Fibroblast of peridontal ligament (primary cell): ENCODE measurements around the gene SLC39A11.

Experiments
- DNase-seq: peaks from one replicate; pipeline ENCODE4 v3.0.0-alpha.2; 2010; ENCODE audit errors: extremely low read depth

Gene SLC39A11

GRCh38 chr17:73042809-73043685 is 49.4 kb downstream of the SLC39A11 start:
- DNase-seq, result peak; percentile 67

DNA sequence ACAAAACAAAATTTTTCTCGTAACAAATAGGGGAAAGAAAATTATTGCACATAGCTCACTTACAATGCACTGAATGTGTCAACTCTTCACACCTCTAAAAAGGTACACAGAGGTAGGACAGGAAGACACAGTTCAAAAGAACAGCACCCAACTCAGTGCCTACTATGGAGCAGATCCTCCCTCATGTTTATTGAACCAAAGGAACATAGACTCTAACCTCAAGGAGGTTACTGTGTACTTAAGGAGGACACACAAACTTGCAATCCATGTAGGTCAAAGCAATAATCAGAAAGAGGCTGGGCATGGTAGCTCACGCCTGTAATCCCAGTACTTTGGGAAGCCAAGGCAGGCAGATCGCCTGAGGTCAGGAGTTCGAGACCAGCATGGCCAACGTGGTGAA is 50.3 kb downstream of the SLC39A11 start:
- DNase-seq, result no peak

- DNase-seq, result no peak
Measured at GRCh38 chr17:73039282-73039681, 53.2 kb downstream of the SLC39A11 start.

GRCh38 chr17:73031472-73031871 is 61.0 kb downstream of the SLC39A11 start:
- no peak for DNase-seq

DNA sequence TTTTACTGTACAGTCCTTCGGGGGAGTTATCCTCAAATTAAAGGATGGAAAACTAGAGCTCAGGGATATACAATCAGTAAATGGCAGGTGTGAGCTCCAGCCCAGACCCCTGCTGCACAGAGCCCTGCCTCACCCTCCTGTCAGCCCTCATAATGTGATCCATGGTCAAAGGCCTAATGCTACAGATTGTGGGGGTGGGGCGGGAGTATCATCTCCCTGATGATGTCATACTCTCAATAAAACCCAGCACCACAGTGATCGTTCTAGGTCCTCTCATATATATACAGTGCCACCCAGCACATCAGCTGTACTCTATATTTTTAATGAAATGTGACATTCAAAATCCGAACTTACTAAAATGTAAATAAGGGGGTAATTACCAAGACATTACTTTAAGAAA is 61.5 kb downstream of the SLC39A11 start:
- no peak for DNase-seq

- DNase-seq, result peak; percentile 43
Measured at GRCh38 chr17:73030501-73030921, 62.0 kb downstream of the SLC39A11 start.

GRCh38 chr17:73029991-73030390 is 62.5 kb downstream of the SLC39A11 start:
- DNase-seq, result no peak

- no peak for DNase-seq
Measured at GRCh38 chr17:73029021-73029420, 63.5 kb downstream of the SLC39A11 start.

DNA sequence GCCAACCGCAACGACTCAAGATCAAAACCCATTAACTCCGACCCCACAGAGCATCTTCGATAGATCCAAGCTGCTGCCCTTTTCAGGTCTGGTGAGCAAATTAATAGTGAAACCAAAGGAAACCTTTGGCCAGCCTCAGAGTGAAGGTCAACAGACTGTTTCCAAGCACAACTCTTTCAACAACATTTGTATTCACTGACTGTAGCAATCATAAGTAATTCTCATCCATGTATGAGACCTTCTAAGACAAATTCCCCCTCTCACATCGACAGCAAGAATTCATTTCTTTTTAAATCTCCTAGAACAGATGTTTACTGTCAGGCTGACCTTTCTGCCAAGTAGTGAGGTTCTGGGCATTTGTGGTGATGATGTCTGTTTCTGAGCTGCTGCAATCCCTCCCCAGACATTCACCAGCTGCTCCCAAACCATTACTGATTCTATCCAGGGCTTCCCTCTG is 64.2 kb downstream of the SLC39A11 start:
- peak; percentile 87 for DNase-seq

GRCh38 chr17:73027130-73027741 is 65.3 kb downstream of the SLC39A11 start:
- peak; percentile 43 for DNase-seq

GRCh38 chr17:73025041-73025560 is 67.4 kb downstream of the SLC39A11 start:
- no peak for DNase-seq

DNA sequence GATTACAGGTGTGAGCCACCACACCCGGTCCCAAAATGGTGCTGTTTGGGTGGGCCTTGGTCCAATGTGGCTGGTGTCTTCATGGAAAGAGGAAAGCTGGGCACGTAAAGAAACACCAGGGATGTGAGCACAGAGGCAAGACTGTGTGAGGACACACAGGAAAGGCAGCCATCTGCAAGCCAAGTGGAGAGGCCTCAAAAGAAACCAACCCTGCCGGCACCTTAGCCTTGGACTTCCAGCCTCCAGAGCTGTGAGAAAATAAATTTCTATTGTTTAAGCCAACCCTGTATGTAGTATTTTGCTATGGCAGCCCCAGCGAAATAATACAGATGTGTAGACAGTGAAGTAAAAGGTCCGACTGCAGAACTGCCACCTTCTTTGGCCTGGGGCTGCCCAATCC is 68.7 kb downstream of the SLC39A11 start:
- no peak for DNase-seq

DNA sequence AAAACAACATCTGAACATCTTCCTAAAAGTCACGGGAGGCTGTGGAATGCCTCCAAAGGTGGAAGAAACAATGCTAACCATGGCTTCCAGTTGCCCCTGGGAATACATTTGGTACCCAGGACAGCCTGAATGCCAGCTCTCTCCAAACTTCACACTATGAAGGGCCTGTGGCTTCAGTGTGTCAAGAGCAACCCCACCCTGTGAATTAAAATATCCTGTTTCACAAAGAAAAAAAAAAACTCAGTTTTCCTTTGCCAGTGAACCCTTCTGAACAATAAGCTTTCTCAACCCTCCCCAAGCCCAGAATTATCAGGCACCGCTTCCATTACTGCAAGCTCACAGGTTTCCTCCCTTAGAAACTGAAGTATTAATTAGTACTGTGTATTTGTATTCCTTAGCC is 69.8 kb downstream of the SLC39A11 start:
- no peak for DNase-seq

DNA sequence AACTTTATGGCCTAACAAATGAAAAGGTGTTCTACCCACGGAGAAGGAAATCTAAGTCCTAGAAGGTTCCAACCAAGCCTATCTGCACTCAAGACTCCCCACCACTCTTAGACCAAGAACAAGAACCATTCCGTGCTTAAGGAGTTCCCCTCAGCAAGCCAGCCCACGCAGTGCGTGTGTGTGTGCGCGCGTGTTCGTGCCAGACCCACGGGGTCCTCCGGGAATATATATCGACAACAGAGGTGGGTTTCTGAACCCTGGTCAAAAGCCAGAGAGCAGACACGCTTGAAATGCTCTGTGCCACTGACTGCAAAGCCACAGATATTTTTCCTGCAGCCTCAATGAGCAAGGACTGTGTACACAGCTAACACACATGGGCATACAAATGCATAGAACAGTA is 70.7 kb downstream of the SLC39A11 start:
- no peak for DNase-seq

DNA sequence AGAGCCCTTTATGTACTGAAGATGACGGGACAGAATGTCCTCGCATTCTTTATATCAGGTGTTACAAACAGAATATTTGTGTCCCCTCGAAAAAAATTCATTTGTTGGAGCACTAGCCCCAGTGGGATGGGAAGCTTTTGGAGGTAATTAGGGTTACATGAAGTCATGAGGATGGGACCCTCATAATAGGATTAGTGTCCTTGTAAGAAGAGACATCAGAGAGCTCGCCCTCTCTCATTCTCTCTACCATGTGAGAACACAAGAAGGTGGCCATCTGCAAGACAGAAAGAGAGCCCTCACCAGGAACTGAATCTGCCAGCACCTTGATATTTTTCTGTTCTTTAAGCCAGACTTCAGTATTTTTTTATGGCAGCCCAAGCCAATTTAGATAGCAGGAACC is 72.4 kb downstream of the SLC39A11 start:
- no peak for DNase-seq

DNA sequence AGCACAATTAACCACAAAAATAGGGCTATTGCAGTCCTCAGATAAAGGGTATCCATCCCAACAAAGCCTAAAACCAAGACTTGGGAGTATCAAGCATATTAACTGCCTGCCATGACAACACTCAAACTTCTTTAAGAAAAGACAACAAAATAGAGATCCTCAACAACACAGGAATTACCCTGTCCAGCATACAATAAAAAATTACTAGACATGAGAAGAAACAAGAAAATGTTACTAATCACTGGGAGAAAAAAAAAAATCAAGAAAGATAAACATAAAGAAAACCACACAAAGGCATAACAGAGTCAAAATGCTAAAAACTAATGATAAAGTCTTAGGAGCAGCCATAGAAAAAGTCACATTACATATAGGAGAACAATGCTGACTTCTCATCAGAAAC is 73.9 kb downstream of the SLC39A11 start:
- DNase-seq, result no peak

GRCh38 chr17:73017658-73018057 is 74.8 kb downstream of the SLC39A11 start:
- DNase-seq, result peak; percentile 67

- no peak for DNase-seq
Measured at GRCh38 chr17:73015722-73016276, 76.7 kb downstream of the SLC39A11 start.

DNA sequence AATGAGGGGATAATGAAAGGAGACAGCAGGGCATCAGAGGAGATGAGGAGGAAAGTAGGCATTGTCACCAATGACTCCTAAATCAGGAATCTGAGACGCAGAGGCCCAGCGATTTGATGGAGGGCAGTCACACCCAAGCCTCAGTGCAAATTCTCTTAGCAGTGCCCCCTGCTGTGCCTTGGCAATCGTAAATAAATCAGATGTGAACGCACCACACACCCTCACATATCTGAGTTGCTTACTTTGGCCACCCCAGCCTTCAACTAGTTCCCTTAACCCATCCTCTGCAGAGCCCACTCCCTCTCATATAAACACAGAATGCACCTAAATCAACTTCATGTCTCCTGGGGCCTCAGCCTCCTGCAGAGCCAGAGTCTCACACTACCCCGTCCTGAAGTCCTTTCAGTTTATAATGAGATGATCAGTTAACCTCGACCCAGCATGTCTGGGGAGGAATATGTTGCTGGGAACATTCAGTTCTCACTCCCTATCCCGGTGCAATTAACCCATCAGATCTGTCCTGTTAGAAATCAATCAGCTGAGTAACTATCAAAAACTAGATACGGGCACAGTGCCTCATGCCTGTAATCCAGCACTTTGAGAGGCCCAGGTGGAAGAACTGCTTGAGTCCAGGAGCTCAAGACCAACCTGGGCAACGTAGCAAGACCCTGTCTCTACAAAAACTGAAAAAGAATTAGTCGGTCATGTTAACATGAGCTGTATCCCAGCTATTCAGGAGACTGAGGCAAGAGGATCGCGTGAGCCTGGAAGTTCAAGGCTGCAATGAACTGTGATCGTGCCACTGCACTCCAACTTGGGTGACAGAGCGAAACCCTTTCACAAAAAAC is 78.4 kb downstream of the SLC39A11 start:
- no peak for DNase-seq

DNA sequence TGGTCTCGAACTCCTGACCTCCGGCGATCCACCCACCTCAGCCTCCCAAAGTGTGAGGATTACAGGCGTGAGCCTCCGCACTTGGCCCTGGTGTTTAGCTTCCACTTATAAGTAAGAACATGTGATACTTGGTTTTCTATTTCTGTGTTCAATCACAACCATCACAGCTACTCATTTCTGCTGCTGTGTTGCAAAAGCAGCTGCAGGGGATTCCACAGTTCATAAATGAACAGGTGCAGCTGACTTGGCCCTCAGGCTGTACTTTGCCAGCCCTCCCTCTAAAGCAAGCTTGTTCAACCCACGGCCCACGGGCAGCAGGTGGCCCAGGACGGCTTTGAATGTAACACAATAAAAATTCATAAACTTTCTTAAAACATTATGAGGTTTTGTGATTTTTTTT is 79.2 kb downstream of the SLC39A11 start:
- DNase-seq, result no peak

- no peak for DNase-seq
Measured at GRCh38 chr17:73011016-73011486, 81.4 kb downstream of the SLC39A11 start.

GRCh38 chr17:73010414-73010813 is 82.1 kb downstream of the SLC39A11 start:
- no peak for DNase-seq
